ENCODE data around the gene MYO3A. TPM values are rescaled to one million over a fixed set of nuclear protein-coding genes. Genes with fewer than 3 reads are reported as not detected.

The MYO3A gene
- total and polyA plus RNA-seq, 2 experiments from 2014 or later: 3.0 to 10.7 TPM

GRCh38 chr10:25959540-25960232 is 25.7 kb downstream of the MYO3A start:
- H3K36me3 Mint-ChIP-seq (ENCODE audit: low read depth): peaks cover 22% of the 10 kb centered on the region
- no peaks in the 10 kb centered on the region for H3K27me3 Mint-ChIP-seq (ENCODE audit: insufficient read depth, low read depth, poor library complexity)
- no peaks in the 10 kb centered on the region; the same call in 1 of the 3 replicates for H3K4me1 Mint-ChIP-seq
- peaks cover 12% of the 10 kb centered on the region; the same call in 2 of the 3 replicates for H3K9me3 Mint-ChIP-seq
- H3K27ac ChIP-seq (ENCODE audit: low read depth): no peak overlapping the region
- ATAC-seq: no peak
- no peaks in the 10 kb centered on the region for H3K27me3 ChIP-seq (ENCODE audit: insufficient read depth)
- no peaks in the 10 kb centered on the region for H3K79me2 ChIP-seq (replicated peaks; ENCODE audit: insufficient read depth)
- 0 out of 2 replicates have a peak, but pooled peaks cover 4% of the 10 kb centered on the region for H3K9me2 ChIP-seq (ENCODE audit: insufficient read depth)
- no peaks in the 10 kb centered on the region for H3K36me3 ChIP-seq (ENCODE audit: insufficient read depth)
- no peak overlapping the region for H3K4me3 Mint-ChIP-seq
- H4K20me1 ChIP-seq (replicated peaks; ENCODE audit: insufficient read depth): no peaks in the 10 kb centered on the region
- no peak for DNase-seq (ENCODE audit: low spot score)
- H2AFZ ChIP-seq: no peak overlapping the region
- H3K27ac Mint-ChIP-seq: no peak overlapping the region
- H3K4me3 ChIP-seq: no peak overlapping the region
- TF ChIP-seq, protein P1, sequence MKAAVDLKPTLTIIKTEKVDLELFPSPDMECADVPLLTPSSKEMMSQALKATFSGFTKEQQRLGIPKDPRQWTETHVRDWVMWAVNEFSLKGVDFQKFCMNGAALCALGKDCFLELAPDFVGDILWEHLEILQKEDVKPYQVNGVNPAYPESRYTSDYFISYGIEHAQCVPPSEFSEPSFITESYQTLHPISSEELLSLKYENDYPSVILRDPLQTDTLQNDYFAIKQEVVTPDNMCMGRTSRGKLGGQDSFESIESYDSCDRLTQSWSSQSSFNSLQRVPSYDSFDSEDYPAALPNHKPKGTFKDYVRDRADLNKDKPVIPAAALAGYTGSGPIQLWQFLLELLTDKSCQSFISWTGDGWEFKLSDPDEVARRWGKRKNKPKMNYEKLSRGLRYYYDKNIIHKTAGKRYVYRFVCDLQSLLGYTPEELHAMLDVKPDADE (IDR thresholded peaks at IDR 0.05): no peak
- TF ChIP-seq, protein P2, sequence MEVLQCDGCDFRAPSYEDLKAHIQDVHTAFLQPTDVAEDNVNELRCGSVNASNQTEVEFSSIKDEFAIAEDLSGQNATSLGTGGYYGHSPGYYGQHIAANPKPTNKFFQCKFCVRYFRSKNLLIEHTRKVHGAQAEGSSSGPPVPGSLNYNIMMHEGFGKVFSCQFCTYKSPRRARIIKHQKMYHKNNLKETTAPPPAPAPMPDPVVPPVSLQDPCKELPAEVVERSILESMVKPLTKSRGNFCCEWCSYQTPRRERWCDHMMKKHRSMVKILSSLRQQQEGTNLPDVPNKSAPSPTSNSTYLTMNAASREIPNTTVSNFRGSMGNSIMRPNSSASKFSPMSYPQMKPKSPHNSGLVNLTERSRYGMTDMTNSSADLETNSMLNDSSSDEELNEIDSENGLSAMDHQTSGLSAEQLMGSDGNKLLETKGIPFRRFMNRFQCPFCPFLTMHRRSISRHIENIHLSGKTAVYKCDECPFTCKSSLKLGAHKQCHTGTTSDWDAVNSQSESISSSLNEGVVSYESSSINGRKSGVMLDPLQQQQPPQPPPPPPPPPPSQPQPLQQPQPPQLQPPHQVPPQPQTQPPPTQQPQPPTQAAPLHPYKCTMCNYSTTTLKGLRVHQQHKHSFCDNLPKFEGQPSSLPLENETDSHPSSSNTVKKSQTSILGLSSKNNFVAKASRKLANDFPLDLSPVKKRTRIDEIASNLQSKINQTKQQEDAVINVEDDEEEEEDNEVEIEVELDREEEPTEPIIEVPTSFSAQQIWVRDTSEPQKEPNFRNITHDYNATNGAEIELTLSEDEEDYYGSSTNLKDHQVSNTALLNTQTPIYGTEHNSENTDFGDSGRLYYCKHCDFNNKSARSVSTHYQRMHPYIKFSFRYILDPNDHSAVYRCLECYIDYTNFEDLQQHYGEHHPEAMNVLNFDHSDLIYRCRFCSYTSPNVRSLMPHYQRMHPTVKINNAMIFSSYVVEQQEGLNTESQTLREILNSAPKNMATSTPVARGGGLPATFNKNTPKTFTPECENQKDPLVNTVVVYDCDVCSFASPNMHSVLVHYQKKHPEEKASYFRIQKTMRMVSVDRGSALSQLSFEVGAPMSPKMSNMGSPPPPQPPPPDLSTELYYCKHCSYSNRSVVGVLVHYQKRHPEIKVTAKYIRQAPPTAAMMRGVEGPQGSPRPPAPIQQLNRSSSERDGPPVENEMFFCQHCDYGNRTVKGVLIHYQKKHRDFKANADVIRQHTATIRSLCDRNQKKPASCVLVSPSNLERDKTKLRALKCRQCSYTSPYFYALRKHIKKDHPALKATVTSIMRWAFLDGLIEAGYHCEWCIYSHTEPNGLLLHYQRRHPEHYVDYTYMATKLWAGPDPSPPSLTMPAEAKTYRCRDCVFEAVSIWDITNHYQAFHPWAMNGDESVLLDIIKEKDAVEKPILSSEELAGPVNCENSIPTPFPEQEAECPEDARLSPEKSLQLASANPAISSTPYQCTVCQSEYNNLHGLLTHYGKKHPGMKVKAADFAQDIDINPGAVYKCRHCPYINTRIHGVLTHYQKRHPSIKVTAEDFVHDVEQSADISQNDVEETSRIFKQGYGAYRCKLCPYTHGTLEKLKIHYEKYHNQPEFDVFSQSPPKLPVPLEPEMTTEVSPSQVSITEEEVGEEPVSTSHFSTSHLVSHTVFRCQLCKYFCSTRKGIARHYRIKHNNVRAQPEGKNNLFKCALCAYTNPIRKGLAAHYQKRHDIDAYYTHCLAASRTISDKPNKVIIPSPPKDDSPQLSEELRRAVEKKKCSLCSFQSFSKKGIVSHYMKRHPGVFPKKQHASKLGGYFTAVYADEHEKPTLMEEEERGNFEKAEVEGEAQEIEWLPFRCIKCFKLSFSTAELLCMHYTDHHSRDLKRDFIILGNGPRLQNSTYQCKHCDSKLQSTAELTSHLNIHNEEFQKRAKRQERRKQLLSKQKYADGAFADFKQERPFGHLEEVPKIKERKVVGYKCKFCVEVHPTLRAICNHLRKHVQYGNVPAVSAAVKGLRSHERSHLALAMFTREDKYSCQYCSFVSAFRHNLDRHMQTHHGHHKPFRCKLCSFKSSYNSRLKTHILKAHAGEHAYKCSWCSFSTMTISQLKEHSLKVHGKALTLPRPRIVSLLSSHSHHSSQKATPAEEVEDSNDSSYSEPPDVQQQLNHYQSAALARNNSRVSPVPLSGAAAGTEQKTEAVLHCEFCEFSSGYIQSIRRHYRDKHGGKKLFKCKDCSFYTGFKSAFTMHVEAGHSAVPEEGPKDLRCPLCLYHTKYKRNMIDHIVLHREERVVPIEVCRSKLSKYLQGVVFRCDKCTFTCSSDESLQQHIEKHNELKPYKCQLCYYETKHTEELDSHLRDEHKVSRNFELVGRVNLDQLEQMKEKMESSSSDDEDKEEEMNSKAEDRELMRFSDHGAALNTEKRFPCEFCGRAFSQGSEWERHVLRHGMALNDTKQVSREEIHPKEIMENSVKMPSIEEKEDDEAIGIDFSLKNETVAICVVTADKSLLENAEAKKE (CRISPR knock-in tag; IDR thresholded peaks at IDR 0.05): no peak
- no peak for TF ChIP-seq POLR2AphosphoS5 (IDR thresholded peaks at IDR 0.05; ENCODE audit: low read depth)
- no peak for TF ChIP-seq NANOG (IDR thresholded peaks at IDR 0.05; ENCODE audit: borderline replicate concordance)
- TF ChIP-seq CREB1 (CRISPR knock-in tag; IDR thresholded peaks at IDR 0.05; ENCODE audit: low read depth): no peak
- no peak for TF ChIP-seq EZH2phosphoT487 (IDR thresholded peaks at IDR 0.05; ENCODE audit: unreplicated experiment)
- no peak for TF ChIP-seq ZNF114 (CRISPR knock-in tag; IDR thresholded peaks at IDR 0.05)
- TF ChIP-seq, protein P3, sequence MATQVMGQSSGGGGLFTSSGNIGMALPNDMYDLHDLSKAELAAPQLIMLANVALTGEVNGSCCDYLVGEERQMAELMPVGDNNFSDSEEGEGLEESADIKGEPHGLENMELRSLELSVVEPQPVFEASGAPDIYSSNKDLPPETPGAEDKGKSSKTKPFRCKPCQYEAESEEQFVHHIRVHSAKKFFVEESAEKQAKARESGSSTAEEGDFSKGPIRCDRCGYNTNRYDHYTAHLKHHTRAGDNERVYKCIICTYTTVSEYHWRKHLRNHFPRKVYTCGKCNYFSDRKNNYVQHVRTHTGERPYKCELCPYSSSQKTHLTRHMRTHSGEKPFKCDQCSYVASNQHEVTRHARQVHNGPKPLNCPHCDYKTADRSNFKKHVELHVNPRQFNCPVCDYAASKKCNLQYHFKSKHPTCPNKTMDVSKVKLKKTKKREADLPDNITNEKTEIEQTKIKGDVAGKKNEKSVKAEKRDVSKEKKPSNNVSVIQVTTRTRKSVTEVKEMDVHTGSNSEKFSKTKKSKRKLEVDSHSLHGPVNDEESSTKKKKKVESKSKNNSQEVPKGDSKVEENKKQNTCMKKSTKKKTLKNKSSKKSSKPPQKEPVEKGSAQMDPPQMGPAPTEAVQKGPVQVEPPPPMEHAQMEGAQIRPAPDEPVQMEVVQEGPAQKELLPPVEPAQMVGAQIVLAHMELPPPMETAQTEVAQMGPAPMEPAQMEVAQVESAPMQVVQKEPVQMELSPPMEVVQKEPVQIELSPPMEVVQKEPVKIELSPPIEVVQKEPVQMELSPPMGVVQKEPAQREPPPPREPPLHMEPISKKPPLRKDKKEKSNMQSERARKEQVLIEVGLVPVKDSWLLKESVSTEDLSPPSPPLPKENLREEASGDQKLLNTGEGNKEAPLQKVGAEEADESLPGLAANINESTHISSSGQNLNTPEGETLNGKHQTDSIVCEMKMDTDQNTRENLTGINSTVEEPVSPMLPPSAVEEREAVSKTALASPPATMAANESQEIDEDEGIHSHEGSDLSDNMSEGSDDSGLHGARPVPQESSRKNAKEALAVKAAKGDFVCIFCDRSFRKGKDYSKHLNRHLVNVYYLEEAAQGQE (IDR thresholded peaks at IDR 0.05; ENCODE audit: unreplicated experiment): no peak
- TF ChIP-seq ZNF331 (CRISPR knock-in tag; IDR thresholded peaks at IDR 0.05; ENCODE audit: low read depth): no peak
- no peak for TF ChIP-seq STAT1 (IDR thresholded peaks at IDR 0.05; ENCODE audit: unreplicated experiment)
- TF ChIP-seq, protein P4, sequence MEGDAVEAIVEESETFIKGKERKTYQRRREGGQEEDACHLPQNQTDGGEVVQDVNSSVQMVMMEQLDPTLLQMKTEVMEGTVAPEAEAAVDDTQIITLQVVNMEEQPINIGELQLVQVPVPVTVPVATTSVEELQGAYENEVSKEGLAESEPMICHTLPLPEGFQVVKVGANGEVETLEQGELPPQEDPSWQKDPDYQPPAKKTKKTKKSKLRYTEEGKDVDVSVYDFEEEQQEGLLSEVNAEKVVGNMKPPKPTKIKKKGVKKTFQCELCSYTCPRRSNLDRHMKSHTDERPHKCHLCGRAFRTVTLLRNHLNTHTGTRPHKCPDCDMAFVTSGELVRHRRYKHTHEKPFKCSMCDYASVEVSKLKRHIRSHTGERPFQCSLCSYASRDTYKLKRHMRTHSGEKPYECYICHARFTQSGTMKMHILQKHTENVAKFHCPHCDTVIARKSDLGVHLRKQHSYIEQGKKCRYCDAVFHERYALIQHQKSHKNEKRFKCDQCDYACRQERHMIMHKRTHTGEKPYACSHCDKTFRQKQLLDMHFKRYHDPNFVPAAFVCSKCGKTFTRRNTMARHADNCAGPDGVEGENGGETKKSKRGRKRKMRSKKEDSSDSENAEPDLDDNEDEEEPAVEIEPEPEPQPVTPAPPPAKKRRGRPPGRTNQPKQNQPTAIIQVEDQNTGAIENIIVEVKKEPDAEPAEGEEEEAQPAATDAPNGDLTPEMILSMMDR (conservative IDR thresholded peaks at IDR 0.05; ENCODE audit: low read depth in 2 of 2): no peak
- no peak for TF ChIP-seq JUNB (IDR thresholded peaks at IDR 0.05; ENCODE audit: unreplicated experiment)
- no peaks in the 10 kb centered on the region for H3F3A ChIP-seq (replicated peaks; ENCODE audit: low read depth)
- no peaks in the 10 kb centered on the region for H3K4me1 ChIP-seq (ENCODE audit: insufficient read depth)
- no peak overlapping the region for H3K4me2 ChIP-seq
